Mammary microvascular endothelial cell (primary cell): Measurements from ENCODE around the gene METTL25B. TPM values are rescaled to one million over a fixed set of nuclear protein-coding genes. Genes with fewer than 3 reads are reported as not detected.

Experiments
- total RNA-seq: library from RNA; depleted of rRNA; stranded (reverse); fragments of >200 nt; gene quantifications from 2 replicates; pipeline ENCODE4 v1.2.3, GENCODE V29; 2015

The METTL25B gene
- 8.5 and 9.9 TPM in 2 replicates for total RNA-seq

DNA sequence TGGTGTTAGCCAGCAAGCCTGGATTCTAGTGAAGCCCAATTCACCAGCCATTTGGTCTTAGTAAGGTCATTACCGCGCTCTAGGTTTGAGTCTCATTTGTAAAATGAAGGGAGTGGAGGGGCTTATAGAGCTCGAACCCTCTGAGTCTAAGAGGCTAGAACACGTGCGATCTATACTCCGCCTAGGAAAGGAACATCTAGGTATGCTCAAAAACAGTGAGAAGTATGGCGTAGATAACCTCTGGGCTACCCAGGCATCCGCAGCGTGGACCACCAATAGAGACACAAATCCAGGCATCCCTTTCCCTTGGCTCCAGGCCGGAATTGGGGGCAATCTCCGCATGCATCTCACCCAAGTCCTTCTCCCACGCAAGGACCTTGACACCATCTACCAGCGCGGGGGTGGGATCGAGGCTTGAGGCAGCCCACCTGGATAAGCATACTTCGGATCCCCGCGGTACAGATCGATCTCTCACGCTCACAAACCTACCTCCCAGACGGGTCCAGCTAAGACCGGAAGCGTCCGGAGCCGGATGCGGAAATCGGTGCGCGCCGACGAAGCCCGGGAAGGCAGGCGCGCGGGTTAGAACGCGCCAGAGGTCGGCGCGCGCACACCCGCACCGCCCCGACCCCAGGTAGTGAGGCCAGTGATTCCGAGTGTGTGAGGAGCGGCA is at the start of gene METTL25B:
METTL25B (plus strand) TSS at position 544 of the 673 bp plus-strand sequence. CDS start 636 bp downstream, outside the sequence.

DNA sequence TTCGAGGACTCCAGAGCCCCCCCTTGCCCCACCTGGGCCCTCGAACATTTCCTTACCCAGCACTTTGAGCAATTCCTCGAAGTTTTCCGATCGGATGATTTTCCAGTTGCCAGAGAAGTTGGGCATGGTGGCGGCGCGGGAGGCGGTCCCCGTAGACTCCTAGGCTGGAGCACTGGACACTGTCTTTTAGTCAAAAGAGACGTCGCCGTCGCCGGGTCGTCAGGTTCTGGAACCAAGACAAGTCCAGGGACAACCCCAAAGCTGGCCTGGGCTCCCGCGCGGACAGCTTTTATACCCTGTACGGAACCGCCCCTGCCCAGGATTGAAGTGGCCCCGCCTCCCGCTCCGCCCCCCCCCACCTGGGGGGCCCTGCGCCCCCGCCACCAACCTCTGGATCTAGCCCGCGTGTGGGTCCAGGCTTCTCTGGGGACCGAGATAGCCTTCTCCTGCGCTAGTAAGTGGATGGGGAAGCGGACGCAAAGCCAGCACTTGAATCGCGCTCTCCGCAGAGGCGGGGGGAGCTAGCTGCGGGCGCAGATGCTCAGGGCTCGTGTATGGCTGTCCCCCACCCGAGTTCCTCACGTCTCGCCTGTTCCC is 22.9 kb upstream of the METTL25B start, which contains the start of gene CRABP2:
CRABP2 (minus strand) TSS at position 263 of the 597 bp plus-strand sequence; CDS start at position 126, 137 bp downstream.

DNA sequence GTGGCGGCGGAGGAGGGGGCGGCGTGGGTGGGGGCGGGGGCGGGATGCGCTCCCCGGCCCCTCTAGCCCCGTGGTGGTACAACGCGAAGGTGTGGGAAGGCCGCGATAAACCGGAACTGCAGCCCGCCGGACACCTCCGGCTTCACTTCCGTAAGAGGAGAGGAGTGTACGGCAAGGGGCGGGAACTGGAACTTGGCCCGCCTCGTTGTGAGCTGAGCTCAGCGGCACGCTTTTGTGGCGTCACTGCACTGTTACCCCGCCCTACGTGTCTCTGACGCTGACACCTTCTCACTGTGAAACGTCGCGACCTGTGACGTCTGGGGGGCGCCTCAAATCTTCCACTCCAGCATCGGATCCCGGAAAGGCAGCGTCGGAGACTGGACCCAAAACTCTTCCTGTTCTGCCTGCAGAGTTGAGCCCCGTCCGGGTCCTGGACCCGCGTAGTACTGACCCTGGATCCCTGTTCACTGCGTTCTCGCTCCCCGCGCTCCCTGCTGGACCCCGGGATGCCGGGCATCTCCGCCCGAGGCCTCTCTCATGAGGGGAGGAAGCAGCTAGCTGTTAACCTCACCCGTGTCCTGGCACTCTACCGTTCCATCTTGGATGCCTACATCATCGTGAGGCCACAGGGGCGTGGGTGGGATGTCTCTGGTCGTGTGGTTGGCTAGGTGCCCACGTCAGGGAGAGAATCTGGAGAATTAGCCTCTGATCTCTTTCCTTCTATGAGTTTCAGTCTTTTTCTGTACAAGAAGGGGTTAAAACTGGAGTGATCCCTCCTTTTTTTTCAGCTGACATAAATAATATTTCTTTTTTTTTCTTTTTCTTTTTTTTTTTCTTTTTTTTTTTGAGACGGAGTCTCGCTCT is 562 bp downstream of the METTL25B start, which contains the start of gene ISG20L2:
ISG20L2 (minus strand) TSS at position 168 of the 864 bp plus-strand sequence. CDS start 1,114 bp downstream, outside the sequence.

DNA sequence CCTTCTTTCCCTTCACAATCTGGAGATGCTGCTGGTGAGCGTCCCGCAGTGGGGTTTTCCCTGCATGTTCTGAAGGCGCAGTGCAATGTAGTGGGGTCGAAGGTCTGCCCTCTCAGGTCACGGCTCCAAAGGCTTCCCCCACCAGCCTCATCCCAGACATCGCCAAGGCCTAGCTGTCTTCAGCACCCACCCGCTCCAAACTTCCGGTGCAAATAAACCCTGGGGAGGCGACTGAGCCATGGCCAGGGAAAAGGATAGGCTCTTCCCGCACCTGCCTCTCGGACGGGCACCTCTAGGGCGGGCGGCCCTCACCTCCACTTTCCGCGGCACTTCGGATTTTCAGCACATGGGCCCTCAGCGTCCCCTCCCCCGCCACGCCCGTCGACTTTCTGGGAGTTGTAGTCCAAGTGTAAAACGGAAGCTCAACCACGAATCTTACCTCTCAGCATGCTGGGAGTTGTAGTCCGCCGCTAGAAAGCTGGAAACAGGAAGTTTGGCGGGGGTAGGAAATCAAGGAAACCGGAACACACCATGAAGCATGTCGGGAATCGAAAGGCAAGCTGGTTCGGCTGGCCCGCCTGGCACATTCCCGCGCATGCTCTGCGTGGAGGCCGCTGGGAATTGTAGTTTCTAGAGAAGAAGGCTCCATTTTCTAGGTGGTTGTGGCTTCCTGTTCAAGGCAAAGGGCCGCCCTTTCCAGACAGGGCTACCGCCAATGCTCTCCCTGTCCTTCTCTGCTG is 12.6 kb downstream of the METTL25B start, which contains the start of gene MRPL24:
MRPL24 (minus strand) TSS at position 348 of the 740 bp plus-strand sequence. CDS start 2,384 bp downstream, outside the sequence.

DNA sequence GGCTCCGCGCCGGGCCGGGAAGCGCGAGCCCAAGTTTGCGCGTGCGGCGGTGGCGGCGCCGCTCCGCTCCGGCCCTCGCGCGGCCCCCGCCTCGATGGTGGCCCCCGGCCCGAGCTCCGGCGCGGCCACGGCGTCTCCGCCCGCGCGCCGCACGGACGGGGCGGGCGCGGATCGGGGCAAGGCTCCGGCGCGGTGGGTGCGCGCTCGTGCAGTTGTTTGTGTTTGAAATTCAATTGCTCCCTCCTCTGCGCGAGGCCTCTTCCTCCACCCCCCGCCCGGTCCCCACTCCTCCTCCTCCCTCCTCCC is 23.1 kb downstream of the METTL25B start, which contains the start of gene HDGF:
HDGF (minus strand) TSS at position 225 of the 306 bp plus-strand sequence. CDS start 246 bp downstream, outside the sequence.

DNA sequence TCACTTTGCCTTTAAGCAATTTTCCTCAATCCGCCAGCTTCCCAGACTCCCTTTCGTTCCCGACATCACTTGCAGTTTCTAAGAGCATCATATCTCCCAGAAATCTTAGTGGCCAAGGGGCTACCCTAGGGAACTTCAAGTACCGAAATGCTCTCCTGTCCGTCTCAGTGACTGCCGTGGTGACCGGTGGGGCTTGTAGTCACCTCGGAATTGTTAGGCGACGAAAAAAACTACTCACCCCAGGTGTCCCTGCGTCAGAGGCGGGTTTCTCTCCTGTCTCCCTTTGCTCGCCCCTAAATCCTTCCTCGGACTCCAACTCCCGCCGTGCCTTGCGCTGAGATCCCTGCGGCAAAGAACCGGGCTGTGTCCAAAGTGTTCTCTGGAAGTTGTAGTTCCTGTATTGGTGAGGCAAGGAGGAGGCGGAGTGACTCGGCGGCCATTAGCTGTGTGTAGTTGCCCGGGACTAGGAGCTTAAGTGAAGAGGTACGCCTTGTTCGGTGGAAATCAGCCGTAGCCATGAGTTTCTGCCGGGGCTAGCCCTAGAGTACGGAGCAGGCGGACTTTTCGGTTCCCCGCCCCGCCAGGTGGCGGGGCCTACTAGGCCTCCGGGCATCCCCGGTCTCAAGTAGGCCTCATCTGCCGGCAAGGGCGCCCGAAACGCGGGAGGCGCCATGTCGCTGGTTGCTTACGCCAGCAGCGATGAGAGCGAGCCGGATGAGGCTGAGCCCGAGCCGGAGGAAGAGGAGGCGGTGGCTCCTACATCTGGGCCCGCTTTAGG is 39.0 kb downstream of the METTL25B start, which contains the start of gene PRCC:
PRCC (plus strand) TSS at position 435 of the 778 bp plus-strand sequence; CDS start at position 672, 237 bp downstream.

Other genes with a start within 250 kb of the METTL25B start
- gene MEF2D, start 227.7 kb upstream of the METTL25B start, total RNA-seq, result 30.1 and 32.3 TPM in 2 replicates
- 33.7 and 39.4 TPM in 2 replicates for gene IQGAP3, start 155.9 kb upstream of the METTL25B start, total RNA-seq
- gene TTC24, start 148.7 kb upstream of the METTL25B start, total RNA-seq, result not detected in 2 replicates
- 70.9 and 72.1 TPM in 2 replicates for gene NAXE, start 136.7 kb upstream of the METTL25B start, total RNA-seq
- gene GPATCH4, start 127.0 kb upstream of the METTL25B start, total RNA-seq, result 14.9 and 25.1 TPM in 2 replicates
- not detected in 2 replicates for gene HAPLN2, start 109.1 kb upstream of the METTL25B start, total RNA-seq
- not detected in 2 replicates for gene BCAN, start 86.4 kb upstream of the METTL25B start, total RNA-seq
- 360 and 381 TPM in 2 replicates for gene NES, start 51.1 kb upstream of the METTL25B start, total RNA-seq
- 0.13 and 0.15 TPM in 2 replicates for gene CRABP2, start 22.9 kb upstream of the METTL25B start, total RNA-seq
- gene ISG20L2, start 297 bp downstream of the METTL25B start, total RNA-seq, result 13.1 and 17.9 TPM in 2 replicates
- 72.9 and 112 TPM in 2 replicates for gene MRPL24, start 12.6 kb downstream of the METTL25B start, total RNA-seq
- 232 and 273 TPM in 2 replicates for gene HDGF, start 23.2 kb downstream of the METTL25B start, total RNA-seq
- 35.0 and 45.1 TPM in 2 replicates for gene PRCC, start 39.1 kb downstream of the METTL25B start, total RNA-seq
- 0.33 and 0.98 TPM in 2 replicates for gene SH2D2A, start 88.4 kb downstream of the METTL25B start, total RNA-seq
- not detected in 2 replicates for gene INSRR, start 130.6 kb downstream of the METTL25B start, total RNA-seq
- not detected in 2 replicates for gene NTRK1, start 132.4 kb downstream of the METTL25B start, total RNA-seq
- gene PEAR1, start 165.2 kb downstream of the METTL25B start, total RNA-seq, result 46.7 and 49.8 TPM in 2 replicates
- 0.34 TPM in 1 of 2 replicates, not detected in the other for gene LRRC71, start 192.2 kb downstream of the METTL25B start, total RNA-seq